ENCODE measurements around the gene RNF151.

GRCh38 chr16:1964506-1965395 is 1.9 kb upstream of the RNF151 start, which contains the start of gene RPS2:
- TF ChIP-seq, protein P1, sequence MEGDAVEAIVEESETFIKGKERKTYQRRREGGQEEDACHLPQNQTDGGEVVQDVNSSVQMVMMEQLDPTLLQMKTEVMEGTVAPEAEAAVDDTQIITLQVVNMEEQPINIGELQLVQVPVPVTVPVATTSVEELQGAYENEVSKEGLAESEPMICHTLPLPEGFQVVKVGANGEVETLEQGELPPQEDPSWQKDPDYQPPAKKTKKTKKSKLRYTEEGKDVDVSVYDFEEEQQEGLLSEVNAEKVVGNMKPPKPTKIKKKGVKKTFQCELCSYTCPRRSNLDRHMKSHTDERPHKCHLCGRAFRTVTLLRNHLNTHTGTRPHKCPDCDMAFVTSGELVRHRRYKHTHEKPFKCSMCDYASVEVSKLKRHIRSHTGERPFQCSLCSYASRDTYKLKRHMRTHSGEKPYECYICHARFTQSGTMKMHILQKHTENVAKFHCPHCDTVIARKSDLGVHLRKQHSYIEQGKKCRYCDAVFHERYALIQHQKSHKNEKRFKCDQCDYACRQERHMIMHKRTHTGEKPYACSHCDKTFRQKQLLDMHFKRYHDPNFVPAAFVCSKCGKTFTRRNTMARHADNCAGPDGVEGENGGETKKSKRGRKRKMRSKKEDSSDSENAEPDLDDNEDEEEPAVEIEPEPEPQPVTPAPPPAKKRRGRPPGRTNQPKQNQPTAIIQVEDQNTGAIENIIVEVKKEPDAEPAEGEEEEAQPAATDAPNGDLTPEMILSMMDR (IDR thresholded peaks at IDR 0.05) = no peak
- TF ChIP-seq EZH2 (IDR thresholded peaks at IDR 0.05; ENCODE audit: borderline replicate concordance, insufficient read depth, low read depth, low read length, poor library complexity, severe bottlenecking) = no peak

Measured in B cell (primary cell).